Right atrium auricular region (tissue), 2 donors: ENCODE measurements around the gene PLEKHG3. TPM values are rescaled to one million over a fixed set of nuclear protein-coding genes. Genes with fewer than 3 reads are reported as not detected.

Source experiments
- DNase-seq: peaks from one replicate; pipeline ENCODE4 v3.0.0-alpha.2; 2019; ENCODE audit warnings: low spot score
- H3K27ac ChIP-seq, 2 donors: fragments of 200-600 bp; sonication (generic); 1 replicate in 1 of 2; 2 replicates in 1 of 2; pipeline ENCODE4 v1.5.1; 2016 to 2019
- H3K27me3 ChIP-seq, 2 donors: fragments of 200-600 bp; sonication (generic); one replicate each; pipeline versions ENCODE4 v1.5.1 to v1.6.0; 2017 to 2019
- H3K36me3 ChIP-seq: fragments of 200-600 bp; sonication (generic); one replicate; pipeline ENCODE4 v1.5.1; 2016
- H3K4me1 ChIP-seq, 2 donors: fragments of 200-600 bp; sonication (generic); one replicate each; pipeline versions ENCODE4 v1.5.1 to v1.6.0; 2017 to 2019
- H3K4me3 ChIP-seq, 2 donors: fragments of 200-600 bp; sonication (generic); 1 replicate in 1 of 2; 2 replicates in 1 of 2; pipeline ENCODE4 v1.5.1; 2017 to 2019; ENCODE audit warnings: mild to moderate bottlenecking in 1 of 2, moderate library complexity in 1 of 2
- H3K9me3 ChIP-seq, 2 donors: fragments of 200-600 bp; sonication (generic); one replicate each; pipeline ENCODE4 v1.5.1; 2019
- CTCF ChIP-seq, 2 donors: fragments of 200-600 bp; sonication (generic); IDR thresholded peaks; one replicate each; pipeline ENCODE4 v1.5.1; 2019; ENCODE audit warnings: antibody characterized with exemption in 2 of 2
- total RNA-seq, 2 donors: library from RNA; depleted of rRNA; stranded (reverse); fragments of >200 nt; gene quantifications; one replicate each; pipeline ENCODE4 v1.1.0, GENCODE V29; 2016

PLEKHG3 gene
- total RNA-seq, 2 donors from 2014 or later = 26.1 to 28.1 TPM

- H3K4me1 ChIP-seq = peaks cover 0 to 82% of the 10 kb centered on the region in 2 donors
- H3K9me3 ChIP-seq = peaks cover 0 to 6% of the 10 kb centered on the region in 2 donors
- no peaks in the 10 kb centered on the region for H3K36me3 ChIP-seq
- TF ChIP-seq CTCF (IDR thresholded peaks at IDR 0.05) = no peak
- H3K27me3 ChIP-seq = no peaks in the 10 kb centered on the region
- H3K27ac ChIP-seq = peak overlapping the region; percentile 82 to 86
- DNase-seq = no peak
- no peak overlapping the region for H3K4me3 ChIP-seq
These were observed 13.6 kb downstream of the PLEKHG3 start for GRCh38 chr14:64717870-64718269.

GRCh38 chr14:64718762-64719161 lies 14.5 kb downstream of the PLEKHG3 start:
- Histone ChIP-seq H3K9me3 (peaks cover 0 to under 1% of the 10 kb centered on the region in 2 donors), H3K27ac (peak overlapping the region; percentile 82 to 86), H3K4me3 (no peak overlapping the region), H3K4me1 (peaks cover 0 to 90% of the 10 kb centered on the region in 2 donors), H3K36me3 (no peaks in the 10 kb centered on the region), H3K27me3 (no peaks in the 10 kb centered on the region)
- TF ChIP-seq CTCF (IDR thresholded peaks at IDR 0.05) = peak in 1 of 2 donors; percentile 18
- no peak for DNase-seq

- no peak for TF ChIP-seq CTCF (IDR thresholded peaks at IDR 0.05)
- H3K4me1 ChIP-seq = peaks cover 0 to 97% of the 10 kb centered on the region in 2 donors
- peak overlapping the region; percentile 82 to 86 for H3K27ac ChIP-seq
These were observed 15.4 kb downstream of the PLEKHG3 start for GRCh38 chr14:64719601-64720000.

GRCh38 chr14:64720131-64720576 lies 15.9 kb downstream of the PLEKHG3 start:
- Histone ChIP-seq H3K4me1 (peaks cover 0 to 97% of the 10 kb centered on the region in 2 donors), H3K36me3 (no peaks in the 10 kb centered on the region), H3K4me3 (no peak overlapping the region), H3K27me3 (no peaks in the 10 kb centered on the region), H3K9me3 (no peaks in the 10 kb centered on the region), H3K27ac (peak overlapping the region; percentile 82 to 86)
- no peak for TF ChIP-seq CTCF (IDR thresholded peaks at IDR 0.05)
- no peak for DNase-seq

More at GRCh38 chr14:64719601-64720000, 15.4 kb downstream of the PLEKHG3 start:
- no peaks in the 10 kb centered on the region for H3K27me3 ChIP-seq
- no peak for DNase-seq
- no peaks in the 10 kb centered on the region for H3K36me3 ChIP-seq
- H3K4me3 ChIP-seq = no peak overlapping the region
- no peaks in the 10 kb centered on the region for H3K9me3 ChIP-seq

GRCh38 chr14:64721391-64721791 lies 17.2 kb downstream of the PLEKHG3 start:
- peak overlapping the region; percentile 81 to 86 for H3K27ac ChIP-seq

More at GRCh38 chr14:64721391-64721791, 17.2 kb downstream of the PLEKHG3 start:
- no peak for TF ChIP-seq CTCF (IDR thresholded peaks at IDR 0.05)
- Histone ChIP-seq H3K4me1 (peaks cover 0 to 98% of the 10 kb centered on the region in 2 donors), H3K36me3 (no peaks in the 10 kb centered on the region), H3K4me3 (peak overlapping the region in 1 of 2 donors; percentile 8), H3K9me3 (no peaks in the 10 kb centered on the region), H3K27me3 (no peaks in the 10 kb centered on the region)
- no peak for DNase-seq
